ENCODE measurements around the gene KIF5B. TPM values are rescaled to one million over a fixed set of nuclear protein-coding genes. Genes with fewer than 3 reads are reported as not detected.

KIF5B gene
- total and polyA plus RNA-seq, 2 of the 8 experiments (the other 6 are each of a cell fraction or from before 2014, with no cell fraction given): 9.8 to 68.4 TPM

DNA sequence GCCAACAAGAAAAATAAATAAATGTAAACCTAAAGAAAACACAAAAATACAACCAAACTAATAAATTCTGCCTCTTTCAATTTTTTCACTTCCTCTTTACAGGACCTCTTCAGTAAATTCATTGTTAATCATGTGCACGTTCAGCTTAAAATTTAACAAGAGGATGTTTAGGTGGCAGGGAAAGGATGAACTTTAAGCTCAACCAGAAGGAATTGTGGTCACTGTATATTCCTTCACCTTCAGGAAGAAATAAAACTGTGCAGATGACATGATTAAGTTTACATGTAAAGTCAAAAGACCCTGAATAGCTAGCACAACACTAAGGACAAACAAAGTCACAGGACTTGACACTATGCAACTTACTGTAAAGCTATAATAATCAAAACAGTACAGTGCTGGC is 33.0 kb downstream of the KIF5B start:
- H2BK15ac ChIP-seq (ENCODE audit: low read length): no peak overlapping the region

More for the DNA sequence above, 33.0 kb downstream of the KIF5B start:
- Histone ChIP-seq H3K36me3 (ENCODE audit: control insufficient read depth in 2 of 4, insufficient read depth in 4 of 4, low read length in 3 of 4) (peaks cover 22 to 89% (median 62%) of the 10 kb centered on the region in 4 experiments), H3K56ac (replicated peaks; ENCODE audit: insufficient read length, low read depth, low read length) (no peak overlapping the region), H3K4ac (replicated peaks; ENCODE audit: insufficient read length, low read depth, low read length) (no peak overlapping the region), H4K5ac (ENCODE audit: insufficient read length, low read depth, low read length) (no peak overlapping the region), H3K79me1 (ENCODE audit: low read depth, low read length) (no peaks in the 10 kb centered on the region), H3K79me2 (ENCODE audit: control insufficient read depth in 1 of 2, insufficient read depth in 2 of 2, low read length in 2 of 2) (peaks cover 0 to 11% of the 10 kb centered on the region in 2 experiments; a peak in 1 of 4 replicates), H3K23me2 (ENCODE audit: low read depth, low read length) (no peaks in the 10 kb centered on the region), H2BK120ac (replicated peaks; ENCODE audit: low read depth, low read length) (no peak overlapping the region), H2BK5ac (ENCODE audit: low read depth, low read length) (no peak overlapping the region), H4K91ac (replicated peaks; ENCODE audit: insufficient read length, low read length) (no peak overlapping the region), H3K4me2 (ENCODE audit: insufficient read depth in 1 of 2, low read depth in 2 of 2, low read length in 2 of 2) (no peak overlapping the region), H3K4me1 (replicated peaks in 1 of 4; ENCODE audit: control insufficient read depth in 3 of 4, insufficient read depth in 4 of 4, low read length in 3 of 4) (no peaks in the 10 kb centered on the region), H2AFZ (ENCODE audit: low read length) (no peak overlapping the region), H3K27me3 (replicated peaks in 1 of 4; ENCODE audit: control insufficient read depth in 3 of 4, extremely low read depth in 1 of 4, insufficient read depth in 3 of 4, low read length in 3 of 4) (no peaks in the 10 kb centered on the region), H2BK20ac (ENCODE audit: low read length) (no peak overlapping the region), H4K8ac (ENCODE audit: extremely low read depth, insufficient read depth, low read length) (no peak overlapping the region), H3K27ac (ENCODE audit: low read depth, low read length) (no peak overlapping the region), H3K23ac (ENCODE audit: insufficient read length) (no peak overlapping the region), H3K9me3 (ENCODE audit: insufficient read depth in 2 of 2, low read depth in 1 of 2, low read length in 1 of 2) (no peaks in the 10 kb centered on the region), H3K4me3 (ENCODE audit: extremely low read depth in 1 of 4, insufficient read depth in 2 of 4, low read depth in 3 of 4, low read length in 4 of 4) (no peak overlapping the region), H3K9ac (replicated peaks in 1 of 4; ENCODE audit: extremely low read depth in 1 of 4, low read depth in 3 of 4, low read length in 3 of 4) (no peak overlapping the region), H3K14ac (ENCODE audit: insufficient read length) (no peak overlapping the region), H2AK5ac (ENCODE audit: low read depth, low read length) (no peak overlapping the region), H2BK12ac (ENCODE audit: low read depth, low read length) (no peak overlapping the region), H3K18ac (ENCODE audit: extremely low read depth, low read length) (no peak overlapping the region), H4K20me1 (replicated peaks in 1 of 2; ENCODE audit: control insufficient read depth in 1 of 2, insufficient read depth in 2 of 2, low read length in 2 of 2) (no peaks in the 10 kb centered on the region)
- ChIA-PET POLR2A (ENCODE audit: partially characterized antibody) (interaction anchor here (1.9 kb wide), 1 partner anchor 17 kb away, joined by 6 read pairs; no protein-coding TSS in a partner anchor), CTCF (ENCODE audit: partially characterized antibody) (no interaction called here)
- DNase-seq (ENCODE audit: low read depth in 1 of 2, low spot score in 2 of 2) (no peak), FAIRE-seq (no peak)
- TF ChIP-seq EGR1 (IDR thresholded peaks at IDR 0.05; ENCODE audit: borderline replicate concordance, low read depth, low read length) (no peak), SIX5 (IDR thresholded peaks at IDR 0.05; ENCODE audit: low read depth, low read length) (no peak), CHD1 (IDR thresholded peaks at IDR 0.05; ENCODE audit: low read depth, low read length) (no peak), GTF2F1 (IDR thresholded peaks at IDR 0.05; ENCODE audit: borderline replicate concordance, low read depth, low read length) (no peak), TEAD4 (IDR thresholded peaks at IDR 0.05; ENCODE audit: low read depth, low read length) (no peak)
- TF ChIP-seq, protein P1, sequence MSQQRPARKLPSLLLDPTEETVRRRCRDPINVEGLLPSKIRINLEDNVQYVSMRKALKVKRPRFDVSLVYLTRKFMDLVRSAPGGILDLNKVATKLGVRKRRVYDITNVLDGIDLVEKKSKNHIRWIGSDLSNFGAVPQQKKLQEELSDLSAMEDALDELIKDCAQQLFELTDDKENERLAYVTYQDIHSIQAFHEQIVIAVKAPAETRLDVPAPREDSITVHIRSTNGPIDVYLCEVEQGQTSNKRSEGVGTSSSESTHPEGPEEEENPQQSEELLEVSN (IDR thresholded peaks at IDR 0.05): no peak
- 92% methylated on average over 1 of the region's 1 CpG; no CpG with 5 or more reads in 1 of the 2 experiments for WGBS, 2 experiments (ENCODE audit: extremely low coverage in 1 of 2, insufficient coverage in 1 of 2, insufficient read length in 1 of 2, insufficient replicate concordance in 2 of 2, low coverage in 1 of 2, low lambda C conversion rate in 2 of 2, missing lambda C conversion rate in 1 of 2)
